Panc1 (cell line): ENCODE data around the gene GRIK3. TPM values are rescaled to one million over a fixed set of nuclear protein-coding genes. Genes with fewer than 3 reads are reported as not detected.

Source experiments
- ATAC-seq: fragments of 200-7000 bp; cut with Tn5 transposase; 2 replicates; pipeline ENCODE4 v1.9.1; 2020; ENCODE audit warnings: mild to moderate bottlenecking, moderate library complexity
- BruUV-seq: library from RNA; stranded (reverse); fragments of 400-500 nt; replicated peaks from 2 replicates; lab custom pipeline; 2021; lab: Mats Ljungman, UMichigan
- CTCF ChIA-PET: fragments of 300-600 bp; sonication (Branson Sonifier 250); formaldehyde crosslinking; loops from one replicate; lab custom pipeline; 2022; ENCODE audit warnings: antibody characterized with exemption; lab: Charles Lee
- POLR2A ChIA-PET: fragments of 300-600 bp; sonication (Branson Sonifier 250); formaldehyde crosslinking; loops from one replicate; lab custom pipeline; 2022; ENCODE audit warnings: antibody characterized with exemption; lab: Charles Lee
- DNase-seq: peaks from one replicate; pipeline ENCODE4 v3.0.0-alpha.2; 2010; ENCODE audit warnings: low read depth, low spot score
- H3K27ac ChIP-seq: 2 replicates; pipeline ENCODE4 v1.5.1; 2011; ENCODE audit warnings: mild to moderate bottlenecking, low read length, inconsistent platforms
- H3K27me3 ChIP-seq: fragments of 200-500 bp; sonication (Bioruptor generic); 2 replicates; pipeline ENCODE4 v1.6.0; 2014; ENCODE audit warnings: low read length, inconsistent platforms; ENCODE audit not compliant: control insufficient read depth, insufficient read depth
- H3K36me3 ChIP-seq: fragments of 200-500 bp; sonication (Bioruptor generic); 2 replicates; pipeline ENCODE4 v1.5.1; 2014; ENCODE audit warnings: inconsistent platforms, mild to moderate bottlenecking, low read length, moderate library complexity; ENCODE audit not compliant: control insufficient read depth, insufficient read depth
- H3K4me1 ChIP-seq: 2 replicates; pipeline ENCODE4 v1.5.1; 2011; ENCODE audit warnings: inconsistent platforms, mild to moderate bottlenecking, low read length, moderate library complexity; ENCODE audit not compliant: control insufficient read depth, insufficient read depth
- H3K4me3 ChIP-seq, 2 experiments: 2 replicates each; pipeline ENCODE4 v1.5.1; 2011 to 2012; ENCODE audit warnings: low read depth in 2 of 2, low read length in 2 of 2, mild to moderate bottlenecking in 2 of 2, inconsistent platforms in 1 of 2, moderate library complexity in 1 of 2
- H3K9me3 ChIP-seq: fragments of 200-500 bp; sonication (Bioruptor generic); 2 replicates; pipeline ENCODE4 v1.5.1; 2014; ENCODE audit warnings: low read depth, mild to moderate bottlenecking, inconsistent platforms, low read length, moderate library complexity; ENCODE audit not compliant: control insufficient read depth, insufficient read depth
- POLR2AphosphoS5 ChIP-seq: IDR thresholded peaks from 2 replicates; pipeline ENCODE4 v1.6.1; 2012; ENCODE audit warnings: mild to moderate bottlenecking, low read depth, low read length, moderate library complexity
- SIN3A ChIP-seq: IDR thresholded peaks from 2 replicates; pipeline ENCODE4 v1.6.1; 2012; ENCODE audit warnings: low read depth, mild to moderate bottlenecking, low read length, moderate library complexity, borderline replicate concordance; ENCODE audit not compliant: insufficient read depth
- TCF7L2 ChIP-seq: IDR thresholded peaks from 2 replicates; pipeline ENCODE4 v1.6.1; 2011; ENCODE audit warnings: mild to moderate bottlenecking, low read depth, low read length, inconsistent platforms
- in situ Hi-C: cut with HindIII; loops from 2 replicates; pipeline ENCODE4 v1.10.0; 2016; ENCODE audit warnings: low sequenced_read_pairs, low pct_unique_long_range_greater_than_20kb
- intact Hi-C: fragments of 100-400 bp; cut with micrococcal nuclease; formaldehyde crosslinking; loops from one replicate; pipeline ENCODE4 v1.10.0; 2022; ENCODE audit not compliant: unreplicated experiment
- total RNA-seq: library from RNA; stranded (reverse); gene quantifications from one replicate; pipeline ENCODE4 v1.2.1, GENCODE V29; 2021; ENCODE audit not compliant: unreplicated experiment
- TF ChIP-seq, protein P1 (sequence below), 2 experiments: IDR thresholded peaks; 2 replicates each; pipeline ENCODE4 v1.6.1; 2011 to 2012; ENCODE audit warnings: low read depth in 2 of 2, control low read depth in 1 of 2, low read length in 1 of 2, mild to moderate bottlenecking in 1 of 2, moderate library complexity in 1 of 2; ENCODE audit not compliant: insufficient read depth in 1 of 2
- TF ChIP-seq, protein P2 (sequence below): fragments of 450-650 bp; IDR thresholded peaks from 2 replicates; pipeline ENCODE4 v1.5.1; 2017; ENCODE audit warnings: mild to moderate bottlenecking

GRIK3 gene
- total RNA-seq, 1 experiment from 2014 or later, result not detected

DNA sequence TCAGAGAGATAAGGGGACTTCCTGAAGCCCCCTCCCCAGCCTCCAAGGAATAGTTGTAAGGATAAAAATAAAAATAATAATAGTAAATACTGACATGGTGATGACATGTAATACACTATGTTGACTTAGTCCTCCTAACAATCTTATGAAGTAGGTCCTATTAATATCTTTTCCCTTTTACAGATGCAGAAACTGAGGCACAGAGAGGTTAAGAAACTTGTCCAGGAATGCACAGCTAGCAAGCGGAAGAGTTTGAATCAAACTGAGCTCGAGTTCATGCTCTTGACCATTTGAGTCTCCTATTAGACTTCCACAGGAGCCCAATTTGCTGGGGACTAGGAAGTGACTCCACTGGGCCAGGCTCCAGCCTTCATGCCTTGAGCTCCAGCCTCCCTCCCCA is 194.8 kb downstream of the GRIK3 start:
- H3K9me3 ChIP-seq, result no peaks in the 10 kb centered on the region
- no peaks in the 10 kb centered on the region for H3K4me1 ChIP-seq
- no peaks in the 10 kb centered on the region; the same call in 1 of the 2 replicates for H3K27me3 ChIP-seq
- POLR2A ChIA-PET, result no interaction called here
- H3K36me3 ChIP-seq, result no peaks in the 10 kb centered on the region
- BruUV-seq, result no TSS peak
- ATAC-seq (no peak), DNase-seq (no peak)
- in situ Hi-C loops (no loop called here), intact Hi-C loops (no loop called here)
- CTCF ChIA-PET, result no interaction called here
- H3K4me3 ChIP-seq, result no peak overlapping the region
- H3K27ac ChIP-seq, result no peak overlapping the region
- TF ChIP-seq SIN3A (no peak), POLR2AphosphoS5 (no peak), TCF7L2 (no peak)
- TF ChIP-seq, protein P1, sequence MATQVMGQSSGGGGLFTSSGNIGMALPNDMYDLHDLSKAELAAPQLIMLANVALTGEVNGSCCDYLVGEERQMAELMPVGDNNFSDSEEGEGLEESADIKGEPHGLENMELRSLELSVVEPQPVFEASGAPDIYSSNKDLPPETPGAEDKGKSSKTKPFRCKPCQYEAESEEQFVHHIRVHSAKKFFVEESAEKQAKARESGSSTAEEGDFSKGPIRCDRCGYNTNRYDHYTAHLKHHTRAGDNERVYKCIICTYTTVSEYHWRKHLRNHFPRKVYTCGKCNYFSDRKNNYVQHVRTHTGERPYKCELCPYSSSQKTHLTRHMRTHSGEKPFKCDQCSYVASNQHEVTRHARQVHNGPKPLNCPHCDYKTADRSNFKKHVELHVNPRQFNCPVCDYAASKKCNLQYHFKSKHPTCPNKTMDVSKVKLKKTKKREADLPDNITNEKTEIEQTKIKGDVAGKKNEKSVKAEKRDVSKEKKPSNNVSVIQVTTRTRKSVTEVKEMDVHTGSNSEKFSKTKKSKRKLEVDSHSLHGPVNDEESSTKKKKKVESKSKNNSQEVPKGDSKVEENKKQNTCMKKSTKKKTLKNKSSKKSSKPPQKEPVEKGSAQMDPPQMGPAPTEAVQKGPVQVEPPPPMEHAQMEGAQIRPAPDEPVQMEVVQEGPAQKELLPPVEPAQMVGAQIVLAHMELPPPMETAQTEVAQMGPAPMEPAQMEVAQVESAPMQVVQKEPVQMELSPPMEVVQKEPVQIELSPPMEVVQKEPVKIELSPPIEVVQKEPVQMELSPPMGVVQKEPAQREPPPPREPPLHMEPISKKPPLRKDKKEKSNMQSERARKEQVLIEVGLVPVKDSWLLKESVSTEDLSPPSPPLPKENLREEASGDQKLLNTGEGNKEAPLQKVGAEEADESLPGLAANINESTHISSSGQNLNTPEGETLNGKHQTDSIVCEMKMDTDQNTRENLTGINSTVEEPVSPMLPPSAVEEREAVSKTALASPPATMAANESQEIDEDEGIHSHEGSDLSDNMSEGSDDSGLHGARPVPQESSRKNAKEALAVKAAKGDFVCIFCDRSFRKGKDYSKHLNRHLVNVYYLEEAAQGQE (IDR thresholded peaks at IDR 0.05; ENCODE audit: insufficient read depth in 1 of 2, low read depth in 2 of 2, low read length in 1 of 2), result no peak
- TF ChIP-seq, protein P2, sequence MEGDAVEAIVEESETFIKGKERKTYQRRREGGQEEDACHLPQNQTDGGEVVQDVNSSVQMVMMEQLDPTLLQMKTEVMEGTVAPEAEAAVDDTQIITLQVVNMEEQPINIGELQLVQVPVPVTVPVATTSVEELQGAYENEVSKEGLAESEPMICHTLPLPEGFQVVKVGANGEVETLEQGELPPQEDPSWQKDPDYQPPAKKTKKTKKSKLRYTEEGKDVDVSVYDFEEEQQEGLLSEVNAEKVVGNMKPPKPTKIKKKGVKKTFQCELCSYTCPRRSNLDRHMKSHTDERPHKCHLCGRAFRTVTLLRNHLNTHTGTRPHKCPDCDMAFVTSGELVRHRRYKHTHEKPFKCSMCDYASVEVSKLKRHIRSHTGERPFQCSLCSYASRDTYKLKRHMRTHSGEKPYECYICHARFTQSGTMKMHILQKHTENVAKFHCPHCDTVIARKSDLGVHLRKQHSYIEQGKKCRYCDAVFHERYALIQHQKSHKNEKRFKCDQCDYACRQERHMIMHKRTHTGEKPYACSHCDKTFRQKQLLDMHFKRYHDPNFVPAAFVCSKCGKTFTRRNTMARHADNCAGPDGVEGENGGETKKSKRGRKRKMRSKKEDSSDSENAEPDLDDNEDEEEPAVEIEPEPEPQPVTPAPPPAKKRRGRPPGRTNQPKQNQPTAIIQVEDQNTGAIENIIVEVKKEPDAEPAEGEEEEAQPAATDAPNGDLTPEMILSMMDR, result no peak

DNA sequence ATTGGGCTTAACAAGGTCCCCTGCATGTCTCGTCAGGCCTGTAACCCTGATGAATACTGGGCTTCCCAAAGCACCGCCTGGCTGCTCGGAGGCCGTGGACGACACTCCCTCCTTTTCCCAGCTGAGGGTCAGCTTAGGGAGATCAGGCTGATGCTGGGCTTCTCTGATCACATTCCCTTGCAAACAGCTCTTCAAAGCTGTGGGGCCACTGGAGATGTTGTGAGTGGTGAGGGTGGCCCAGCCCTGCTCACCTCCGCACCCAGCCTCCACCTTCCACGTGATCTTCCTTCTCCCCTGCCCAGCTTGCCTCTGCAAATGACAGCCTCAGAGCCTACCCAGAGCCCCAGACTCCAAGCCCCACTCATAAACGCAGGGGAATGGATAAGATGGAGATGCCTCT is 195.4 kb downstream of the GRIK3 start:
- H3K27ac ChIP-seq, result no peak overlapping the region
- H3K4me3 ChIP-seq, result no peak overlapping the region
- H3K9me3 ChIP-seq, result no peaks in the 10 kb centered on the region
- no peak for ATAC-seq
- intact Hi-C loops (no loop called here), in situ Hi-C loops (no loop called here)
- no peaks in the 10 kb centered on the region for H3K36me3 ChIP-seq
- no TSS peak for BruUV-seq
- no peak for DNase-seq
- no peaks in the 10 kb centered on the region for H3K4me1 ChIP-seq
- ChIA-PET CTCF (no interaction called here), POLR2A (no interaction called here)
- H3K27me3 ChIP-seq, result no peaks in the 10 kb centered on the region; the same call in 1 of the 2 replicates
- TF ChIP-seq POLR2AphosphoS5 (no peak), TCF7L2 (no peak), SIN3A (no peak)
- TF ChIP-seq, protein P2, result no peak
- TF ChIP-seq, protein P1 (IDR thresholded peaks at IDR 0.05; ENCODE audit: insufficient read depth in 1 of 2, low read depth in 2 of 2, low read length in 1 of 2), result no peak
